Right lobe of liver (tissue), 4 donors: ENCODE results near the gene ATP13A3.

Experiments used
- POLR2A ChIP-seq: fragments of 450-650 bp; IDR thresholded peaks from one replicate; pipeline ENCODE4 v1.6.1; 2017; ENCODE audit warnings: antibody characterized with exemption, mild to moderate bottlenecking
- TF ChIP-seq, protein P1 (sequence below), 4 donors: fragments of 200-600 bp in 3 of 4; fragments of 450-650 bp in 1 of 4; IDR thresholded peaks; one replicate each; pipeline versions ENCODE4 v1.5.1 to v1.8.0; 2016 to 2022; ENCODE audit warnings: antibody characterized with exemption in 4 of 4, mild to moderate bottlenecking in 2 of 4
- donor health status: DM: no; HTN: no; CAD: no.
- donor health status: DM: no; HTN: no; CAD: no.
- donor health status: DM: no; HTN: yes; CAD: no.

DNA sequence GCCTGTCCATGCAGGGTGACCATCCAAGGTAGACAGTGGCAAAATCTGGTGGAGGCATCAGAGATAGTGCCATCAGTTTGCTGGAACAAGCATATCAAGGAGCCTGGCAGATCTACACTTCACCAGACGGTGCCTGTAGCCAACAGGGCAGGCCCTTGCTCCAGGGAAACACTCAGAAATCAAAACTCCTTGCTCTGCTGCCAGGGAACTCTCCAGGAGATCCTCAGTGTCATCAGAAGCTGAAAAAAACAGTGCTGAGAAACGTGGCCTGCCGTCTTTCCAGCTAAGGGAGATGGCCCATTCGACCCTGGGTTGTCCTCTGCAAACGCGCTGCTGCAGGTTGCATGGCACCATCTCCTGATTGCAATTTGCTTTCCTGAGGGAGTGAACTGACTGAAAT is 30.5 kb upstream of the ATP13A3 start:
- no peak for TF ChIP-seq POLR2A
- TF ChIP-seq, protein P1, sequence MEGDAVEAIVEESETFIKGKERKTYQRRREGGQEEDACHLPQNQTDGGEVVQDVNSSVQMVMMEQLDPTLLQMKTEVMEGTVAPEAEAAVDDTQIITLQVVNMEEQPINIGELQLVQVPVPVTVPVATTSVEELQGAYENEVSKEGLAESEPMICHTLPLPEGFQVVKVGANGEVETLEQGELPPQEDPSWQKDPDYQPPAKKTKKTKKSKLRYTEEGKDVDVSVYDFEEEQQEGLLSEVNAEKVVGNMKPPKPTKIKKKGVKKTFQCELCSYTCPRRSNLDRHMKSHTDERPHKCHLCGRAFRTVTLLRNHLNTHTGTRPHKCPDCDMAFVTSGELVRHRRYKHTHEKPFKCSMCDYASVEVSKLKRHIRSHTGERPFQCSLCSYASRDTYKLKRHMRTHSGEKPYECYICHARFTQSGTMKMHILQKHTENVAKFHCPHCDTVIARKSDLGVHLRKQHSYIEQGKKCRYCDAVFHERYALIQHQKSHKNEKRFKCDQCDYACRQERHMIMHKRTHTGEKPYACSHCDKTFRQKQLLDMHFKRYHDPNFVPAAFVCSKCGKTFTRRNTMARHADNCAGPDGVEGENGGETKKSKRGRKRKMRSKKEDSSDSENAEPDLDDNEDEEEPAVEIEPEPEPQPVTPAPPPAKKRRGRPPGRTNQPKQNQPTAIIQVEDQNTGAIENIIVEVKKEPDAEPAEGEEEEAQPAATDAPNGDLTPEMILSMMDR (IDR thresholded peaks at IDR 0.05), result no peak
